Measurements from ENCODE around the gene TIMP2. TPM values are rescaled to one million over a fixed set of nuclear protein-coding genes. Genes with fewer than 3 reads are reported as not detected.

The TIMP2 gene
- total and polyA plus RNA-seq, 2 of the 13 experiments (the other 11 are each of a cell fraction or from before 2014, with no cell fraction given): 3.8 to 8.5 TPM

DNA sequence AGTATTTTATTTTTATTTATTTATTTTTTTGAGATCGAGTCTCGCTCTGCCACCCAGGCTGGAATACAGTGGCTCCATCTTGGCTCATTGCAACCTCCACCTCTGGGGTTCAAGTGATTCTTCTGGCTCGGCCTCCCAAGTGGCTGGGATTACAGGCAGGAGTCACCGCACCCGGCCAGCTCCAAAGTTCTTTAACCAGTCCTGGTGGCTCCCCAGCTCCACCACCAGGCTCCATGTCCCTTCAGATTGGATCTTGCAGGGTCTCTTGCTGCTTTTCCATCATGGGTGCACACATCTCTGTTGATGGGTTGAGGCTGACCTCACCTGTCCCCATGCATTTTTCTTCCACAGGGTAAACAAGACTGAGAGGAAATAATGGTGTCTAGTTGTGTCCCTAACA lies 76.2 kb downstream of the TIMP2 start:
- Histone ChIP-seq H3K27ac (ENCODE audit: extremely low read length, insufficient read depth, low read length) (no peak overlapping the region), H3K36me3 (replicated peaks in 1 of 2; ENCODE audit: control insufficient read depth in 1 of 2, insufficient read depth in 2 of 2, low read length in 2 of 2) (no peaks in the 10 kb centered on the region), H3K9ac (ENCODE audit: insufficient read depth, low read depth, low read length) (no peak overlapping the region), H3K9me3 (ENCODE audit: low read length) (no peaks in the 10 kb centered on the region), H3K4me3 (replicated peaks in 1 of 3; ENCODE audit: insufficient read depth in 1 of 3, low read depth in 2 of 3, low read length in 3 of 3) (no peak overlapping the region), H4K20me1 (ENCODE audit: insufficient read depth, low read length) (no peaks in the 10 kb centered on the region), H3K4me1 (ENCODE audit: insufficient read depth, low read length) (peaks cover 16% of the 10 kb centered on the region), H2AFZ (ENCODE audit: low read length) (no peak overlapping the region), H3K4me2 (ENCODE audit: low read depth, low read length) (no peak overlapping the region), H3K27me3 (ENCODE audit: control insufficient read depth in 1 of 2, insufficient read depth in 2 of 2, low read length in 2 of 2) (no peaks in the 10 kb centered on the region), H3K79me2 (ENCODE audit: insufficient read depth, low read length) (no peaks in the 10 kb centered on the region)
- CTCF ChIA-PET (ENCODE audit: low intra/inter-chr PET ratio, low total read pairs): no interaction called here
- FAIRE-seq (no peak), ATAC-seq (no peak), DNase-seq (ENCODE audit: low spot score) (no peak)
- POLR2A ChIA-PET: no interaction called here
- 70% methylated on average over 5 of the region's 5 CpGs for WGBS (ENCODE audit: low lambda C conversion rate)
- no peak for TF ChIP-seq ZNF841 (CRISPR knock-in tag; IDR thresholded peaks at IDR 0.05; ENCODE audit: borderline replicate concordance)
- TF ChIP-seq, protein P1, sequence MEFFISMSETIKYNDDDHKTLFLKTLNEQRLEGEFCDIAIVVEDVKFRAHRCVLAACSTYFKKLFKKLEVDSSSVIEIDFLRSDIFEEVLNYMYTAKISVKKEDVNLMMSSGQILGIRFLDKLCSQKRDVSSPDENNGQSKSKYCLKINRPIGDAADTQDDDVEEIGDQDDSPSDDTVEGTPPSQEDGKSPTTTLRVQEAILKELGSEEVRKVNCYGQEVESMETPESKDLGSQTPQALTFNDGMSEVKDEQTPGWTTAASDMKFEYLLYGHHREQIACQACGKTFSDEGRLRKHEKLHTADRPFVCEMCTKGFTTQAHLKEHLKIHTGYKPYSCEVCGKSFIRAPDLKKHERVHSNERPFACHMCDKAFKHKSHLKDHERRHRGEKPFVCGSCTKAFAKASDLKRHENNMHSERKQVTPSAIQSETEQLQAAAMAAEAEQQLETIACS (CRISPR knock-in tag; IDR thresholded peaks at IDR 0.05): no peak
- TF ChIP-seq, protein P2, sequence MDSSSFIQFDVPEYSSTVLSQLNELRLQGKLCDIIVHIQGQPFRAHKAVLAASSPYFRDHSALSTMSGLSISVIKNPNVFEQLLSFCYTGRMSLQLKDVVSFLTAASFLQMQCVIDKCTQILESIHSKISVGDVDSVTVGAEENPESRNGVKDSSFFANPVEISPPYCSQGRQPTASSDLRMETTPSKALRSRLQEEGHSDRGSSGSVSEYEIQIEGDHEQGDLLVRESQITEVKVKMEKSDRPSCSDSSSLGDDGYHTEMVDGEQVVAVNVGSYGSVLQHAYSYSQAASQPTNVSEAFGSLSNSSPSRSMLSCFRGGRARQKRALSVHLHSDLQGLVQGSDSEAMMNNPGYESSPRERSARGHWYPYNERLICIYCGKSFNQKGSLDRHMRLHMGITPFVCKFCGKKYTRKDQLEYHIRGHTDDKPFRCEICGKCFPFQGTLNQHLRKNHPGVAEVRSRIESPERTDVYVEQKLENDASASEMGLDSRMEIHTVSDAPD (CRISPR knock-in tag; IDR thresholded peaks at IDR 0.05): no peak
- TF ChIP-seq, protein P3, sequence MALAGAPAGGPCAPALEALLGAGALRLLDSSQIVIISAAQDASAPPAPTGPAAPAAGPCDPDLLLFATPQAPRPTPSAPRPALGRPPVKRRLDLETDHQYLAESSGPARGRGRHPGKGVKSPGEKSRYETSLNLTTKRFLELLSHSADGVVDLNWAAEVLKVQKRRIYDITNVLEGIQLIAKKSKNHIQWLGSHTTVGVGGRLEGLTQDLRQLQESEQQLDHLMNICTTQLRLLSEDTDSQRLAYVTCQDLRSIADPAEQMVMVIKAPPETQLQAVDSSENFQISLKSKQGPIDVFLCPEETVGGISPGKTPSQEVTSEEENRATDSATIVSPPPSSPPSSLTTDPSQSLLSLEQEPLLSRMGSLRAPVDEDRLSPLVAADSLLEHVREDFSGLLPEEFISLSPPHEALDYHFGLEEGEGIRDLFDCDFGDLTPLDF (CRISPR knock-in tag; IDR thresholded peaks at IDR 0.05): no peak
- TF ChIP-seq, protein P4, sequence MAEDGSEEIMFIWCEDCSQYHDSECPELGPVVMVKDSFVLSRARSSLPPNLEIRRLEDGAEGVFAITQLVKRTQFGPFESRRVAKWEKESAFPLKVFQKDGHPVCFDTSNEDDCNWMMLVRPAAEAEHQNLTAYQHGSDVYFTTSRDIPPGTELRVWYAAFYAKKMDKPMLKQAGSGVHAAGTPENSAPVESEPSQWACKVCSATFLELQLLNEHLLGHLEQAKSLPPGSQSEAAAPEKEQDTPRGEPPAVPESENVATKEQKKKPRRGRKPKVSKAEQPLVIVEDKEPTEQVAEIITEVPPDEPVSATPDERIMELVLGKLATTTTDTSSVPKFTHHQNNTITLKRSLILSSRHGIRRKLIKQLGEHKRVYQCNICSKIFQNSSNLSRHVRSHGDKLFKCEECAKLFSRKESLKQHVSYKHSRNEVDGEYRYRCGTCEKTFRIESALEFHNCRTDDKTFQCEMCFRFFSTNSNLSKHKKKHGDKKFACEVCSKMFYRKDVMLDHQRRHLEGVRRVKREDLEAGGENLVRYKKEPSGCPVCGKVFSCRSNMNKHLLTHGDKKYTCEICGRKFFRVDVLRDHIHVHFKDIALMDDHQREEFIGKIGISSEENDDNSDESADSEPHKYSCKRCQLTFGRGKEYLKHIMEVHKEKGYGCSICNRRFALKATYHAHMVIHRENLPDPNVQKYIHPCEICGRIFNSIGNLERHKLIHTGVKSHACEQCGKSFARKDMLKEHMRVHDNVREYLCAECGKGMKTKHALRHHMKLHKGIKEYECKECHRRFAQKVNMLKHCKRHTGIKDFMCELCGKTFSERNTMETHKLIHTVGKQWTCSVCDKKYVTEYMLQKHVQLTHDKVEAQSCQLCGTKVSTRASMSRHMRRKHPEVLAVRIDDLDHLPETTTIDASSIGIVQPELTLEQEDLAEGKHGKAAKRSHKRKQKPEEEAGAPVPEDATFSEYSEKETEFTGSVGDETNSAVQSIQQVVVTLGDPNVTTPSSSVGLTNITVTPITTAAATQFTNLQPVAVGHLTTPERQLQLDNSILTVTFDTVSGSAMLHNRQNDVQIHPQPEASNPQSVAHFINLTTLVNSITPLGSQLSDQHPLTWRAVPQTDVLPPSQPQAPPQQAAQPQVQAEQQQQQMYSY (CRISPR knock-in tag; IDR thresholded peaks at IDR 0.05): no peak
- no peak for TF ChIP-seq FOXA3 (CRISPR knock-in tag; IDR thresholded peaks at IDR 0.05)
- TF ChIP-seq ZBTB21 (CRISPR knock-in tag; IDR thresholded peaks at IDR 0.05): no peak
- no peak for TF ChIP-seq BCL6 (CRISPR knock-in tag; IDR thresholded peaks at IDR 0.05)
- no peak for TF ChIP-seq ZNF878 (CRISPR knock-in tag; IDR thresholded peaks at IDR 0.05)
- in situ Hi-C loops (cut with HindIII; ENCODE audit: extremely low pct_ligation_motif_present, low pct_unique_long_range_greater_than_20kb) (no loop called here), intact Hi-C loops (cut with micrococcal nuclease; ENCODE audit: unreplicated experiment) (no loop called here)
- BruUV-seq (replicated peaks): no TSS peak
